Measurements from ENCODE around the gene RMC1.

- TF ChIP-seq, protein P1, sequence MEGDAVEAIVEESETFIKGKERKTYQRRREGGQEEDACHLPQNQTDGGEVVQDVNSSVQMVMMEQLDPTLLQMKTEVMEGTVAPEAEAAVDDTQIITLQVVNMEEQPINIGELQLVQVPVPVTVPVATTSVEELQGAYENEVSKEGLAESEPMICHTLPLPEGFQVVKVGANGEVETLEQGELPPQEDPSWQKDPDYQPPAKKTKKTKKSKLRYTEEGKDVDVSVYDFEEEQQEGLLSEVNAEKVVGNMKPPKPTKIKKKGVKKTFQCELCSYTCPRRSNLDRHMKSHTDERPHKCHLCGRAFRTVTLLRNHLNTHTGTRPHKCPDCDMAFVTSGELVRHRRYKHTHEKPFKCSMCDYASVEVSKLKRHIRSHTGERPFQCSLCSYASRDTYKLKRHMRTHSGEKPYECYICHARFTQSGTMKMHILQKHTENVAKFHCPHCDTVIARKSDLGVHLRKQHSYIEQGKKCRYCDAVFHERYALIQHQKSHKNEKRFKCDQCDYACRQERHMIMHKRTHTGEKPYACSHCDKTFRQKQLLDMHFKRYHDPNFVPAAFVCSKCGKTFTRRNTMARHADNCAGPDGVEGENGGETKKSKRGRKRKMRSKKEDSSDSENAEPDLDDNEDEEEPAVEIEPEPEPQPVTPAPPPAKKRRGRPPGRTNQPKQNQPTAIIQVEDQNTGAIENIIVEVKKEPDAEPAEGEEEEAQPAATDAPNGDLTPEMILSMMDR (IDR thresholded peaks at IDR 0.05) = no peak
- TF ChIP-seq POLR2A (IDR thresholded peaks at IDR 0.05) = no peak
- no peak for TF ChIP-seq POLR2AphosphoS5 (IDR thresholded peaks at IDR 0.05)
These were observed 70.5 kb downstream of the RMC1 start for GRCh38 chr18:23573626-23574431.
